ENCODE measurements around the gene TMEM178B. TPM values are rescaled to one million over a fixed set of nuclear protein-coding genes. Genes with fewer than 3 reads are reported as not detected.

Gene TMEM178B
- polyA plus RNA-seq, 2 of the 4 experiments (the other 2 are of a cell fraction), result 0.88 to 0.93 TPM

GRCh38 chr7:141243368-141243767 is 169.5 kb downstream of the TMEM178B start:
- ATAC-seq, result no peak
- ChIA-PET POLR2A (no interaction called here), CTCF (interaction anchor here (1.5 kb wide), 1 partner anchor 11 kb away, joined by 6 read pairs; no protein-coding TSS in a partner anchor)
- WGBS (ENCODE audit: missing lambda C conversion rate), result 51% methylated on average over 8 of the region's 8 CpGs
- no peak for DNase-seq (ENCODE audit: low read depth in 1 of 2, low spot score in 1 of 2)
- Histone ChIP-seq H3K27ac (no peak overlapping the region), H3K4me3 (no peak overlapping the region), H3K9me3 (no peaks in the 10 kb centered on the region), H3K4me2 (no peak overlapping the region), H3K4me1 (no peaks in the 10 kb centered on the region)
- no peak for FAIRE-seq
- no peak for TF ChIP-seq KDM5A (IDR thresholded peaks at IDR 0.05)
- no peak for TF ChIP-seq GATA3 (IDR thresholded peaks at IDR 0.05; ENCODE audit: borderline replicate concordance)
- no peak for TF ChIP-seq MYC (IDR thresholded peaks at IDR 0.05; ENCODE audit: borderline replicate concordance, low read length)
- no peak for TF ChIP-seq MAFK (IDR thresholded peaks at IDR 0.05; ENCODE audit: partially characterized antibody)
- TF ChIP-seq ESRRA (IDR thresholded peaks at IDR 0.05; ENCODE audit: borderline replicate concordance, low read length), result no peak
- no peak for TF ChIP-seq HOXB5 (CRISPR knock-in tag; IDR thresholded peaks at IDR 0.05)
- no peak for TF ChIP-seq MAX (IDR thresholded peaks at IDR 0.05)
- TF ChIP-seq FOSL2 (IDR thresholded peaks at IDR 0.05), result no peak
- no peak for TF ChIP-seq FOSL2 (CRISPR knock-in tag; IDR thresholded peaks at IDR 0.05)
- no peak for TF ChIP-seq CEBPB (IDR thresholded peaks at IDR 0.05)
- TF ChIP-seq NFE2L2 (conservative IDR thresholded peaks at IDR 0.05; ENCODE audit: low read length), result no peak
- no peak for TF ChIP-seq ZNF302 (CRISPR knock-in tag; IDR thresholded peaks at IDR 0.05)
- TF ChIP-seq CHD2 (IDR thresholded peaks at IDR 0.05; ENCODE audit: low read length, partially characterized antibody), result no peak
- TF ChIP-seq ATOH8 (CRISPR knock-in tag; IDR thresholded peaks at IDR 0.05; ENCODE audit: low read depth), result no peak
- TF ChIP-seq NR3C1 (IDR thresholded peaks at IDR 0.05), result no peak
- no peak for TF ChIP-seq CBX8 (IDR thresholded peaks at IDR 0.05)
- no peak for TF ChIP-seq EP300 (IDR thresholded peaks at IDR 0.05)
- TF ChIP-seq REST (IDR thresholded peaks at IDR 0.05), result no peak
- TF ChIP-seq HEYL (CRISPR knock-in tag; IDR thresholded peaks at IDR 0.05), result no peak
- no peak for TF ChIP-seq SMC3 (IDR thresholded peaks at IDR 0.05)

GRCh38 chr7:141244435-141244834 is 170.6 kb downstream of the TMEM178B start:
- ATAC-seq, result no peak
- H3K4me2 ChIP-seq, result no peak overlapping the region
- ChIA-PET POLR2A (no interaction called here), CTCF (interaction anchor here (1.5 kb wide), 1 partner anchor 10 kb away, joined by 6 read pairs; no protein-coding TSS in a partner anchor)
- FAIRE-seq, result no peak
- WGBS (ENCODE audit: missing lambda C conversion rate), result 36% methylated on average over 6 of the region's 6 CpGs
- no peaks in the 10 kb centered on the region for H3K4me1 ChIP-seq
- H3K4me3 ChIP-seq, result no peak overlapping the region
- no peak for DNase-seq (ENCODE audit: low read depth in 1 of 2, low spot score in 1 of 2)
- no peak overlapping the region for H3K27ac ChIP-seq
- H3K9me3 ChIP-seq, result no peaks in the 10 kb centered on the region
- TF ChIP-seq POLR2AphosphoS2 (conservative IDR thresholded peaks at IDR 0.05; ENCODE audit: low read length), result no peak
- no peak for TF ChIP-seq USF2 (IDR thresholded peaks at IDR 0.05)
- TF ChIP-seq CHD2 (IDR thresholded peaks at IDR 0.05; ENCODE audit: low read length, partially characterized antibody), result no peak
- no peak for TF ChIP-seq CEBPB (IDR thresholded peaks at IDR 0.05)
- no peak for TF ChIP-seq HDAC2 (IDR thresholded peaks at IDR 0.05)
- no peak for TF ChIP-seq MAZ (IDR thresholded peaks at IDR 0.05; ENCODE audit: borderline replicate concordance, low read depth, low read length)
- no peak for TF ChIP-seq TFCP2L1 (CRISPR knock-in tag; IDR thresholded peaks at IDR 0.05)
- TF ChIP-seq NPAS2 (CRISPR knock-in tag; IDR thresholded peaks at IDR 0.05; ENCODE audit: borderline replicate concordance), result no peak
- TF ChIP-seq BCL3 (IDR thresholded peaks at IDR 0.05), result no peak
- TF ChIP-seq CBX8 (IDR thresholded peaks at IDR 0.05), result no peak
- no peak for TF ChIP-seq PBX3 (IDR thresholded peaks at IDR 0.05)
- no peak for TF ChIP-seq EHF (CRISPR knock-in tag; IDR thresholded peaks at IDR 0.05)
- no peak for TF ChIP-seq KDM5A (IDR thresholded peaks at IDR 0.05)
- no peak for TF ChIP-seq MAFK (IDR thresholded peaks at IDR 0.05; ENCODE audit: partially characterized antibody)
- no peak for TF ChIP-seq RNF2 (IDR thresholded peaks at IDR 0.05; ENCODE audit: borderline replicate concordance, low read depth)
- no peak for TF ChIP-seq MYC (IDR thresholded peaks at IDR 0.05; ENCODE audit: borderline replicate concordance, low read length)

All from A549 (cell line).